Stimulated activated CD4-positive, alpha-beta T cell treated with anti-CD3 and anti-CD28 coated beads, TNF-alpha, amount 100 ng/mL, for 48 hours (primary cell): ENCODE data around the gene TLE5.
"Not testable (repeated sequence)": the region's sequence is repeated elsewhere in the genome, so short reads cannot be mapped to it uniquely, and the experiment has no call there.

Source experiments
- DNase-seq, 3 donors: peaks; one replicate each; pipeline ENCODE4 v3.0.0-alpha.2; 2020; ENCODE audit warnings: low read depth in 3 of 3

Gene TLE5

DNA sequence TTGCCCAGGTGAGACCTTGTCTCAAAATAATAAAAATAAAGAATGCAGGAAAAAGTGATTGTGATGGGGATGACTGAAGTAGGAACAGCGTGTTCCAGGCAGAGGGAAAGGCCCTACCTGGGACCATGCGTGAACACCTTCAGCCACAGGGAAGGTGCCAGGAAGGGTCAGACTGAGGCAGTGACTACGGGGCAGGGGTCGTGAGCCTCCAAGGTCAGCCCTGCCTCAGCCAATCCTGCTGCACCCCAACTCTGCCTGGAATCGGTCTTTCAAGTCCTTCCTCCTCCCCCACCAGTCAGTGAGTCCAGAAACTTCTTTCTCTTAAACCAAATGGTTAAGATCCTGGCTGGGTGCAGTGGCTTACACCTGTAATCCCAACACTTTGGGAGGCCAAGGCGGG is 17.1 kb downstream of the TLE5 start:
- no peak for DNase-seq

DNA sequence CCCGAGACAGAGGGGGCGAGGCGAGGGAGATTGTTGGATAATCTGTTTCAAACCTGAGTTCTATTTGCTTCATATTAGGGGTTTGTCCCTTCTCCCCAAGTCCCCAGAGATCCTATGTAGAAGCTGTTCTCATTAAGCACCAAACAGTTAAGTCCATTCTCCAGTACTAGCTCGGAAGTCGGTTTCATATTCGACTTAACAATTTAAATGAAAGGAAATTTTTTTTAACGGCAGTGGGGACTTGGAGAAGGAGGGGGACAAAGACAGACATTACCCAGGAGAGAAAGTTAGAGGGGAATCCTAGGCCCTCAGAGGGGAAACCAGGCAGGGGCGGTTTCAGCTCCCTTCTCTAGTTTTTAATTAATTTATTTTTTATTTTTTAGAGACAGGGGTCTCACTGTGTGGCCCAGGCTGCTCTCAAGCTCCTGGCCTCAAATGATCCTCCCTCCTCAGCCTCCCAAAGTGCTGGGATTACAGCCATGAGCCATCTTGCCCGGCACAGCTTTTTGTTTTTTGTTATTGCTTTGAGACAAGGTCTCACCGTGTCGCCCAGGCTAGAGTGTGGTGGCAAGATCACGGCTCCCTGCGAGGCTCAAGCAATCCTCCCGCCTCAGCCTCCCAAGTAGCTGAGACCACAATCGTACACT is 19.6 kb downstream of the TLE5 start:
- DNase-seq = no peak

DNA sequence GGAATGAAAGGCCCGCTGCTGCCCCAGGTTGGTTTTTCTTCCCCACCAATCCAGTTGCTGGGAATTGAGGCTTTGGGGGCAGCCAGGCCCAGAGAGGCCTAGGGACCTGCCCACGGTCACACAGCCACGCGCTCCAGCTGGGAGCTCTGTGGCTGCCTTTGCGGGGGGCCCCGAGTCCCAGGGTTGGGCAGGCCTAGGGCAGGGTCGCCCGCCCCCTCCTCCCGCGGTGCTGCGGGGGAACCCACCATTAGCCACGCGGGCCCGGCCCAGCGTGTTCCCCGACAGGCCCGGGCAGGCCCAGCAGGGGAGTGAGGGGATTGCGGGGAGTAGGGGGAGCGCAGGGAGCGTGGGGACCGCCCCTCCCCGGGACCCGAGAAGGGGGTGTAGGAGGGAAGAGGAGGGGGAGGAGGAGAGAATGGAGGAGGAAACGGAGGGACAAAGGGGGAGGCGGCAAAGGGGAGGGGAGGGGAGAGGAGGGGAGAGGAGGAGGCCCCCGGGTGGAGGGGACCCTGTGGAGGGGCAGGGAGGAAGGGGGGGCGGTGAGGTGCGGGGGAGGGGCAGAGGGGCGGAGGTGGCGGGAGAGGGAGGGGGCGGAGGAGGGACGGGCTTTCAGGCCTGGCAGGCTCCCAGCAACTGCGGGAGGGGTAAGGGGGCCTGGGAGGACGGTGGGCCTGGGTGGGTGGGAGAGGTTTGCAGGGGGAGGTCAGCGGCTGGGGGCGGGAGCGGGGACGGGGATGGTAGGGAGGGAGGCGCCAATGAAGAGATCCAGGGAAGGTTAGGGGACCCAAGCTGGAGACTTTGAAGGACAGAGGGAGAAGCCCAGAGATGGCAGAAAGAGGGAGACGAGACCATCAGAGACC is 20.3 kb downstream of the TLE5 start:
- no peak for DNase-seq

DNA sequence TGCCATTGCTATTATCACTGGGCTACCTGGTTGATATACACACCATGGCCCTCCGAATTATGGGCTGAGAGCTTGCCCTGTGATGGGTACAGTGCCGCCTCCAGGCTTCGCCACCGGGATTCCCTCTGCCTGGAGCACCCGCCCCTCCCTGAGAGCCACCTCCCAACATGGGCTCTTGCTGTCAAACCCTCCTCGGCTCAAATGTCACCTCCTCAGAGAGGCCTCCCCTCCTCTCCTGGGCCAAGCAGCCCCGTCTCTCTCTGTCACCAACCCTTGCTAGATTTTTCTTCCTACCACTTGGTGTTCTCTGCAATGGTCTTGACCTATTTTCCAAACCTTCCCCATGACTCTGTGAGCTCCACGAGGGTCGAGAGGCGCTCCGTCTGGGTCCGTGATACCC is 21.0 kb downstream of the TLE5 start:
- DNase-seq = no peak

DNA sequence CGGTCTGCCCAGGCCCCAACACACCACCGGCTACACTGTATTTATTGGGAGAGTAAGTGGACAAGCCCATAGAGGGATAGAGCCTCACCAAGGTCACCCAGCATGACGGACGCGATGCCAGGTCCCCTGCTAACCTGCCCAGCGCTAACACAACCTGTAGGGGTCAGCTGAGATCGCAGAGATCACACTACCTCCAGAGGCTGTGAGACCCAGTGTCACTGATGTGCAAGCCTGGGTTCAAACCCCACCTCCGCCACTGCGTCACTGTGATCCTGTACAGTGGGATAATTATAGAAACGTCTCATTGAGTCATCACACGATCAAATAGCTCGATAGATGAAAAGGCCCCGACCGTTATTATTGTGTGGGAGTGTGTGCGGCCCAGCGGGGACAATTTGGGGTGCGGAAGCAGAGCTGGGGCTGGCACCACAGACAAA is 22.6 kb downstream of the TLE5 start:
- DNase-seq = no peak

DNA sequence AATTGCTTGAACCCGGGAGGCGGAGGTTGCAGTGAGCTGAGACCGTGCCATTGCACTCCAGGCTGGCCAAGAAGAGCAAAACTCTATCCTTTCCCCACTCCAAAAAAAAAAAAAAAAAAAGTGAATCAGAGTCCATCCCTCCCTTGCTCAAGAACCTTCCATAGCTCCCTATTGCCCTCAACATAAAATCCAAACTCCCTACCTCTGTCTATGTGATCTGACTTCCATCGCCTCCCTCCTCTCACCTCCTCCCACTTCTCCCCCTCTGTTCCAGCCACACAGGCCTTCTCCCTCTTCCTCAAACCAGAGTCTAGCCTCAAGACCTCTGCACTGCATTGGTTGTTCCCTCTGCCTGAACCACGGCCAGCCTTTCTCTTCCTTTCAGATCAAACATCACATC is 23.2 kb downstream of the TLE5 start:
- no peak for DNase-seq

DNA sequence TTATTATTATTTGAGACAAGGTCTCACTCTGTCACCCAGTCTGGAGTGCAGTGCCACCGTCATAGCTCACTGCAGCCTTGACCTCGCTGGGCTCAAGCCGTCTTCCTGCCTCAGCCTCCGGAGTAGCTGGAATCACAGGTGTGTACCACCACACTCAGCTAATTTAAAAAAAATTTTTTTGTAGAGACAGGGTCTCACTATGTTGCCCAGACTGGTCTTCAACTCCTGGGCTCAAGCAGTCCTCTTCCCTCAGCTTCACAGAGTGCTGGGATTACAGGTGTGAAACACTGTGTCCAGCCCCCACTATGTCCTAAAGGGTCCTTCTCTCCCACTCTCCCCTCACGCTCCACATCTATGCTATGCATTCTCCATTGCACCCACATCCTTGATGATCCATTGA is 24.1 kb downstream of the TLE5 start:
- DNase-seq = no peak

DNA sequence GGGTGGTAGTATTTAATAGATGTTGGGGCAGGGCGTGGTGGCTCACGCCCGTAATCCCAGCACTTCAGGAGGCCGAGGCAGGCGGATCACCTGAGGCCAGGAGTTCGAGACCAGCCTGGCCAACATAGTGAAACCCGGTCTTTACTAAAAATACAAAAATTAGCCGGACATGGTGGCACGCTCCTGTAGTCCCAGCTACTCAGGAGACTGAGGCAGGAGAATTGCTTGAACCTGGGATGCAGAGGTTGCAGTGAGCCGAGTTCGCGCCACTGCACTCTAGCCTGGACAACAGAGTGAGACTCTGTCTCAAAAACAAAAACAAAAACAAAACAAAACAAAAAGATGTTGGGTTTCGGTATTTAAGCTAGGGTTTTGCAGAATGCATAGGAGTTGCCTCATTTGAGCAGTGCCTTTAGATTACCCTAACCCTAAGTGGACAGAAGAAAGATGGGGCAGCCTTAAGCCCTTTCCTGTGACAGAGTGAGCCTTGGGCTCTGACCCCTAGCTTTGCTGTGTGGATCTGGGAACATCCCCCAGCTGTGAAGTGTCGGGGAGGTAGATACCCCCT is 25.2 kb downstream of the TLE5 start:
- DNase-seq = not testable (repeated sequence)

DNA sequence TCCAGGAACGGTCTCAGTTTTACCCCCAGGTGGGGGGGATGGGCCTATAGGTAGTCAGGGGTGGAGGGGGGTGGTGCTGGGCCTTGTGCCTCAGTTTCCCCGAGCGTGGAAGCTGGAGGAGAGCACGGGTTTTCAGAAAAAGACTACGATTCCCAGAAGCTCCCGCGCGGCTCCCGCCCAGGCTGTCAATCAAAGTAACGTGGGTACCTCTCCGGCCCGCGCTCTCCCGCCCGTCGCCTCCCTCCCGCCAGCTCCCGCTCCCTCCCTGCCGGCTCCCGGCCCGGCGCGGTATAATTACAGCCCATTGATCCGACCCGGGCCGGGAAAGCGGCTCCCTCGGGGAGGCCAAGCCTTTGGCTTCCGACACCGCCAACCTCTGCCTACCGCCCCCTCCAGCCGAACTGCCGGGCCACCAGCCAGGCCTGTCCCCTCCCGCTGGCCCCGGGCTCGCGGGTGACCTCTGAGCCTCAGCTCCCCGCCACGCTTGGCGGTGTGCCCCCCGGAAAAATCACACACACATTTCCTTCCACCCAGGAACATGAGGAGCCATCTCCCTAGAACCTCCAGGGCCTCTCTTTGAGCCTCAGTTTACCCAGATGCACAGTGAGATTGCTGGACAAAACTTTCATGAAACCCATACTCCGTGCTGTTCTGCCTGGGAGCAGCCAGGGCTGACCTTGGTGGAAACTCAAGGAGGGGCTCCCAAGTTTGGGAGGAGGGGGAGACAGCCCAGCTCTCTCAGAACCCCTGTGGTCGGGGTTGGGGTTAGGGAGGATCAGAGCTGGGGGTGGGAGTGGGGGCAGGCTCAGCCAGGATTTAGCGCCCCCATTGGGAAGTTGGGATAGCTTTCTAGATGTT is 25.9 kb downstream of the TLE5 start:
- DNase-seq = peak; percentile 65 to 85 (median 70)

DNA sequence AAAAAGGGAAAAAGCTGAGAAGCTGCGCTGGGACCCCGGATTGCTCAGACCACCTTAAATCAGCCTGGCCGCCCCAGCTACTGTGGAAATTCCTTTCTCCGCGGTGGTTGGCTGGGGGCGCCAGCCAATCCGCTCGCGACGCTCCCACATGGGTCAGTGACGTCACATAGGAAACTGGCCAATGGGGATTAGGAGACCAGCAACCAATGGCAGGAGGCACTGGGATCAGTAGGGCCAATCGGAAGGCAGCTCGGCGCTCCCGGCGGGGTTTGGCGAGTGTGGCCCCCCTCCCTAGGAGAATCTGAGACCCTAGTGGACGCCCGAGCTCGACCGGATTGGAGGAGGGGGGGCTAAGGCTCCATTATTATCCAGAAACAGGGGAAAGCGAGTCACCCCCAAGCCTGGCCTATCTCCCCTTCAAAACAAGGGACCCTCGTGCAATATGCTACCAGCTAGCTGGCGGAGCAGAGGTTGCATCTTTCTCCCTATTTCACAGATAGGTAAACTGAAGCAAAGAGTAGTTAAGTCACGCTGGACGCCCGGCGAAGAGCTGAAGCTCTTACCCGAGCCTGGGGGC is 26.7 kb downstream of the TLE5 start:
- peak; percentile 93 to 95 (median 94) for DNase-seq

DNA sequence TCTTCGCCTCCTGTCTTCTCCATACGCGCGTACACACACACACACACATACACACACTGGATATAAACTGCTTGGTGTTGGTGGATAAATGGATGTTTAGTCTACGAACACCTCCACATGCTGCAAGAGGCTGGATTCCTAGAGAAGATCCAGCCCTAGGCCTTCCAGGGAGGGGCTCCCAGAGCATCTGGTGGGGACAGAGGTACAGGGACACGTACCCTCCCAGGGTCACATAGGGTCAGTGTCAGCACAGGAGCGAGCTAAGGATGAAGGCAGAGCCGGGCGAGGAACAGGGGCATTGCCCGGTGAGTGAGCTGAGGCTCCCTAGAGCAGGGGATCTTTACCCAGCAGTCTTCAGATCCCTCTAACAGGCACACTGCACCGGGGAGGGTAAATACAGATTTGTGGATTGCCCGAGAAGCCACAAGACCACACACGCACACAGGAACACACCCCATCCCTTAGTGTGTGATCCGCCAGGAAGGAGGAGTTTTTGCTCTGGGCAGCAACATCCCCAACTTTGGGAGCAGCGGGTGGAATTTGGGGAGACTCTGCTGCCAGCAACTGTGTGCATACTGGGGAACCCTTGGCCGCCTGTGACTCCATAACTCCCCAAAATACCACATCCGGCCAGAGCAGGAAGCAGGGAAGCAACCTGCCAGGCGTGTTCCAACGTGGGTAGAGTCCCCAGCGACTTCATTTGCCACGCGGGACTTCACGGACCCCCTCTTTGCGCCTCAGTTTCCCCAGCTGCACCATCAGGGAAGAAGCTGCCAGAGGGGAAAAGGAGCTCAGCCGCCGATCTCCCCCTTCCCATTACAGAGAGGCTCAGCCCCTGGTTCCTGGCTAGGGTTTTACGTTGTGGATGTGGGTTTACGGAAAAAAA is 27.4 kb downstream of the TLE5 start:
- DNase-seq = peak; percentile 17 to 40 (median 27)

DNA sequence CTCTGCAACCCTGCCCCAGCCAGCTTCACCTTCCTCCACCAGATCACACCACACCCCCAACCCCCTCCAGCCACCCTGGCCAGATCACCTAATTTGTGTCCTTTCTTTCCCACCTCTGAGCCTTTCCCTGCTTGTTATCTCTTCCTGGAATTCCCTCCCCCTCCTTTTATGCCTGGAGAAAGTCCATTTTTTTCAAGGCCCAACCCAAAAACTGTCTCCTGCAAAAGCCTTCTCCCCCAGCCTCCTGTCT is 28.0 kb downstream of the TLE5 start:
- no peak for DNase-seq

DNA sequence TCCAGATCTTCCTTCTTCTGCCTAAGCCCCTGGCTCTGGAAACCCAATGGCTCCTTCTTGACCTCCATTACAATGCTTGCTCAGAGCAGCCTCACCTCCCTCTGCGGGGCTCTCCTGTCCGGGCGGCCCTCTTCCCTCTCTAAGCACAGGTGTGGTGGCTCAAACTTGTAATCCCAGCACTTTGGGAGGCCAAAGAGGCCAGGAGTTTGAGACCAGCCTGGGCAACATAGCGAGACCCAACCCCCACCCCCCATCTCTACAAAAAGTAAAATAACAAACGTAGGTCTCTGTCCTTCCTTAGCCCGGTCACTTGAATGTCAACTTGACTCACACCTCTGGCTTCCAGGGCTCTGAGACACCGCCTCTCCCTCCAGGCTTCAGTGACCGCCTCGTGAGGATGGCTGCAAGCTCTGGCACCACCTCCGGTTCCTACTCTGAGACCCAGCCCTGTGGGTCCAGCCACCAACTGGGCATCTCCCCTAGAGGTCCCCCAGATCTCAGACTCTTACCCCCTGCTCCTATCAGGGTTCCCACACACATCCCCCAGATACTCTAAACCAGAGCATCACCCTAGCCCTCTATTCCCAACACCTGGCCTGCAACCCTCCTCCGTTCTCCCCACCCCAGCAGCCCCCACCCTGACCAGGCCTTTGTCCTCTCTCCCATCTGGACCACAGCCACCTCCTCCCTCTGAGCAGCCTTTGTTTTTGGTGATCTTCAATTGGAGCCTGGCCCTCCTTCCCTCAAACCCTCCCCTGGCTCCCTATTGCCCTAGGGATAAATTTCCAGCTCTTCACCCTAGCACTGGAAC is 28.5 kb downstream of the TLE5 start:
- DNase-seq = no peak

DNA sequence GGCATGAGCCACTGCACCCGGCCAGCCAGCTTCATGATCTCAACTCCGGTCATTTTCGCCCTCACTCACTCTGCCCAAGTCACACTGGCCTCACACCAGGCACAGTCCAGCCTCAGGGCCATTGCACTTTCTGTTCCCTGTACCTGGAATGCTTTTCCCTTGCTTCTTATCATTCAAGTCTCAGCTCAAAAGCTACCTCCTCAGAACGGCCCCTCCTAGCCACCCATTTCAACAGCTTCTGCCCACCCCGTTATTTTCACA is 30.8 kb downstream of the TLE5 start:
- no peak for DNase-seq

DNA sequence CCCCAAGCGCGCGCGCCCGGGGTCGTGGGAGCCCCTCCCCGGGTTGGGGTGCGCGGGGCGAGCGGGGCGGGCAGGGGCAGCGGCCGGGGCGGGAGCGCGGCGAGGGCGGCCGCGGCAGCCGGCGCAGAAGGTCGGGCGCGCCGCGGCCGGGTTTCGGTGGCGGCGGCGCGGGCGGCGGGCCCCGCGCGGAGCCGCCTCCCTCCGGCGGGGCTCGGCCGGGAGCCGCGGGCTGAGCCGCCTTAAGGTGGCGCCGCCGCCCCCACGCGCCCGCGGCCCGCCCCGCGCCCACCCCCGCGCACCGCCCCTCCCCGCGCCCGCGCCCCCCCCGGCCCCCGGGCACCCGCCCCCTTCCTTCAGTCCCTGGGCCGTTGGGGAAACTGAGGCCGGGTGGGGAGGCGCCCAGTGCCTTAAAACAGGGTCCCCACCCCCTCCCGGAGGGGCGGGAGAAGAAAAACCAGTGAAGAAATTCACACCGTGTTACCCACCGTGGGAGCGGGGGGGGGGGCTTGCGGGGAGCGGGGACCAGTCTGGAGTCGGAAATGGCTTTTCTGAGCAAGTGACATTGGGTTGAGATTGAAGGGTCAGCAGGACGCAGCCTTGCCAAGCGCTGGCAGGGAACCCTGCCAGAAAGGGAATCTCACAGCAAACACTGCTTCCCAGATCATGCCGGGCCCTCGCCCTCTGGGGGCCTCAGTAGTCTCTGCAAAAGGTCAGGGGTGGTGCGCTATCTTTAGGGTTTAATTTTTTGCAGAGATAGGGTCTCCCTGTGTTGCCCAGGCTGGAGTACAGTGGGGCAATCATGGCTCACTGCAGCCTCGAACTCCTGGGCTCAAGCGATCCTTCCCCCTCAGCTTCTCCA is 33.0 kb downstream of the TLE5 start, which contains the start of gene TLE2:
TSS of gene TLE2 (minus strand) at position 216 of the 859 bp plus-strand sequence. CDS start 376 bp downstream, outside the sequence.
- DNase-seq = no peak

DNA sequence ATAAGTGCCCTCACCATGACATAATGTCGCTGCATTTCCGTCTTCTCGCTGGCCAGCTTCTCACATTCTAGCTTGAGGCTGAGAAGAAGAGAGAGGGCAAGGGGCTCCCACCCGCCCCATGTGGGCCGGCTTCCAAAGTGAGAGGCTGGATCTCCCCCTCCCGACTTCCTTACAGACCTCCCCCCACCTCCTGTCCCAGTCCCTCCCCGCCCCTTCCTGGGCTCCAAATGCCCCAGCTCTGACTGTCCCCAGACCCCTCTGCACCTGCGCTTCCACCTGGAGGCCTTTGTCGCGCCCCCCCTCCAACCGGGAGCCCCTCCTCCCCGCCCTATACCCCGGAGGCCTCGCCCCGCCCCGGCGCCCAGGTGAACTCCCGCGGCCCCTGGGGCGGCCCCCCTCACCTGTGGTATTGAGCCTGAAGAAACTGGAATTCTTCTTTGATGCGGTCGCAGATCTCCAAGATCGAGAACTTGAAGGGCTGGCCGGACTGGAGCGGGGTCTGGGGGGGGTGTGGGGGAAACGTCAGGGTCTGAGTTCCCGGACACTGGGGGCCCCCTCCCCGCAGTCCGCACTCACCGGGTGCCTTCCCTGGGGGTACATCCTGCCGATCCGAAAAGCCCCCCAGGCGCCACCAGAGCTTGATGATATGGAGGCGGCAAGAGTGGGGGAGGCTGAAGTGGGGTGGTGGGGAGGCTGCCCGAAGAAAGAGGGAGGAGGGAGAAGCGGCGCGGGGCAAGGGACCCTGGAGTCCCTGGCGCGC is 33.8 kb downstream of the TLE5 start:
- DNase-seq = no peak

DNA sequence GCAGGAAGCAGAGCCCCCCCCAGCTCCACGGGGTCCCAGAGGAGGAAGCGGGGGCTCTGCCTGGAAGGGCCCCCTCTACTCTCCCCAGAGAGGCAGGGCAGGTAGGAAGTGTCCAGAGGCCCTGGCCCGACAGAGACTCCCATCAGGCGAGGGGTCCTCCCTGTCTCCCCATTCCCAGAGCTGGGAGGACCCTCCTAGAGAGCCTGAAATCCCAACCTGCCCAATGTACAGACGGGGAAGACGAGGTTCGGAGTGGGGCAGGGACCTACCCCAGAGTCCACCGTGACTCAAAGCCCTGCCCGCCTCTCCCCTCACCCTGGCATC is 34.4 kb downstream of the TLE5 start:
- DNase-seq = no peak

DNA sequence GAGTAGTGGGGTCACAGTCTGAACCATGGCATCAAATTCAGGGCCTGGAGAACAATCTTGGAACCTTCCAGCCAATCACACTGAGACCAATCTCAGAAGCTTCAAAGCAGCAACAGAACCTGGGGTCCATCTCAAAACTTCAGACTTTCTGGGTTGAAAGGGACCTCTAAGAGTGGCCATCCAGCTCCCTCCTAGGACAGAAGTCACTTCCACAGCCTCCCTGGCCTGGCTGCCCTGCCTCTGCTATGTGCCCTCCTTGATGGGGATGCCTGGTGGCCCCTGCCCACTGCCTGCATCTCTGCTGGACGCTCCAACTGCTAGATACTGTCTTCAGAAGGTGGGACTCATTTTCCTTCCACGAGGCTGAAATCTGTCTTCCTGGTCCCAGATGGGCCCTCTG is 35.0 kb downstream of the TLE5 start:
- DNase-seq = no peak

DNA sequence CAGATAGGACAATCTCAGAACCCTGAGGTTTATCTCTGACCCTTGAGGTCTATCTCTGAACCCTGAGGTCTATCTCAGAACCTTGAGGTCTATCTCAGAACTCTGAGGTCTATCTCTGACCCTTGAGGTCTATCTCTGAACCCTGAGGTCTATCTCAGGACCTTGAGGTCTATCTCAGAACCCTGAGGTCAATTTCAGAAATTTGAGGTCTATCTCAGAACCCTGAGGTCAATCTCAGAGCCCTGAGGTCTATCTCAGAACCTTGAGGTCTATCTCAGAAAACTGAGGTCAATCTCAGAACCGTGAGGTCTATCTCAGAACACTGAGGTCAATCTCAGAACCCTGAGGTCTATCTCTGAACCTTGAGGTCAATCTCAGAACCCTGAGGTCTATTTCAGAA is 35.5 kb downstream of the TLE5 start:
- no peak for DNase-seq
